Stimulated activated naive CD4-positive, alpha-beta T cell treated with Interleukin-2 at 50 U/mL for 16 hours (primary cell): ENCODE data around the gene TNS1.

Experiments used
- DNase-seq: peaks from one replicate; lab custom pipeline; 2025; lab: John Stamatoyannopoulos, UW

TNS1 gene

DNA sequence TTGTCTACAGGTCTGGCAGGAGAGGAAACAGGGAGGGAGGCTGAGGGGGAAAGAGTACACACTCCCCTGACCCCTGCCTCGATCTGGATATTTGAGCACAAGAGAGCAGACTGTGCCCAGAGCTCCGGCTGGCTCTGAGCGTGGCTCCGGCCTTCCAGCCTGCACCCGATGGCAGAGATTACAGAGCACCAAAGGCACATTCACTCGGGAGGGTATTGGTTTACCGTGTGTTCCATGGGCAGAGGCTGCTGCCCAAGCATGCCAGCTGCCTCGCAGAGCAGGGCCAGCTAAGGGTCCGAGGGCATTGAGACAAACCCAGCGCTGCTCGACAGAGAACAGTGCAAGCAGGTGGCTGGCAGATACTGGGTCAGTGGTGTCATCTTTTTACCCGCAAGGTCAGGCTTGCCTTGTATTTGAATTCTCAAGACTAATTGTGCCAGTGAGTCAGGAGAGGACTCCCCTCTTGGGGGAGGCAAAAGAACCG, 132.2 kb downstream of the TNS1 start:
- DNase-seq = no peak

DNA sequence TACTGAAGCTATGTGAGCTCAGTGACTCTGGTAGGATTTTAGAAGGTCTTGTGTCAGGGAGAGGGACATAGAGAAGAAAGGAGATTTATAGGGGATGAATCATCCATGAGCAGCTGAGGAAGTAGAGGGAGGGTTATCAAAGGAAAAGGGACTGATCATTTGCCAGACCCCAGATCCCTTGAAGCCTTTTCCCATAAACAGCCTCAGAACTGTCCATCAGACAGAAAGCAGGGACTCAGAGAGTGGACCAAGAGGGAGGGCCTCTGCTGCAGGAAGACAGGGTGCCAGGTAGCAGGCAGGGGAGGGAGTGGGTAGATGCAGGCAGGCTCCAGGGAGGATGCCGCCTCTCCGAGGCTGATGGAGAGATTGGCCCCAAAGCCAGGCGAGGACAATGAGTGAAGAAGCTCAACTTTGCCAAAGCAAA, 133.9 kb downstream of the TNS1 start:
- no peak for DNase-seq

DNA sequence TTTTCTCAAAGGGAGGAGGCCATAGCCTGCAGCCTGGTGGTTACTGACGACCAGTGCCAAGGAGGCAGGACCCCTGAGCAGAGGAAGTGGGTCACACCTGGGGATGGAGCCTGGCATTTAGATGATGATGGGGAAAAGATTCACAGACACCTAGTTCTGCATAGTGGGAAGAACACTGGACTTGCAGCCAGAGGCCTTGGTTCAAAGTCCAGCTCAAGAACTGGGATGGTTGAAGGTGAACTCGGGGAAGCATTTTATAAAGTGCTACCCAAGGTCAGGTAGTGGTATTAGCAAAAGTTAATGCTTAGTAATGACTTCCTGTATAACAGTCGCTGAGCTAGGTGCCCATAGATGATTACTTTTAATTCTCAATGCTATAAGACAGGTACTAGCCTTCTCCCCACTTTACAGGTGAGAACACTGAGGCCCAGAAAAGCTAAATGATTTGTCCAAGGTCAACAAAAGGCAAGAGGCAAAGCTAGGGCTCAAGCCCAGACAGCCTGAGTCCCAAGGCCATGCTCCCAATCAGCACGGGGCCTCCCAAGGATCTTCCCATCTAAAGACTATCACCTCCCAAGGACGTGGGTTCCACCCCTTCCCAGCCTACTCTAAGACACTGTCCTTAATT, 134.4 kb downstream of the TNS1 start:
- DNase-seq = no peak

DNA sequence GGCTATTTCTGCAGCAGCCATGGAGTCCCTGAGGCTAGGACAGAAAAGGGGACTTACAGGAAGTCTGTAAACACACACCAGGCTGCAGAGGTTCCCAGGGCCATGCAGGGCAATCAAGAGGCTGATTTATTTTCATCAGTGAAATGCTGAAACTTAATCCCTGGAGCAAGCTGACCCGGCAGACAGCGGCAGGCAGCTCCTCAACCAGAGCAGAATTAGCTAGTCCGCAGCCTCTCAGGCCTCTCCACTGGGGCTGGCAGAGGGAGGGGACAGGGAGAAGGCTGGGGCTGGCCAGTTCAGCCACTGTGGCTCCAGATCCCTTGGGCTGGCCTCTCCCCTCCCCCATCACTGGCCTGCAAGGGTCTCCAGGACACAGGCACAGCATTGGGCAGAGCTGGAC, 136.3 kb downstream of the TNS1 start:
- no peak for DNase-seq

DNA sequence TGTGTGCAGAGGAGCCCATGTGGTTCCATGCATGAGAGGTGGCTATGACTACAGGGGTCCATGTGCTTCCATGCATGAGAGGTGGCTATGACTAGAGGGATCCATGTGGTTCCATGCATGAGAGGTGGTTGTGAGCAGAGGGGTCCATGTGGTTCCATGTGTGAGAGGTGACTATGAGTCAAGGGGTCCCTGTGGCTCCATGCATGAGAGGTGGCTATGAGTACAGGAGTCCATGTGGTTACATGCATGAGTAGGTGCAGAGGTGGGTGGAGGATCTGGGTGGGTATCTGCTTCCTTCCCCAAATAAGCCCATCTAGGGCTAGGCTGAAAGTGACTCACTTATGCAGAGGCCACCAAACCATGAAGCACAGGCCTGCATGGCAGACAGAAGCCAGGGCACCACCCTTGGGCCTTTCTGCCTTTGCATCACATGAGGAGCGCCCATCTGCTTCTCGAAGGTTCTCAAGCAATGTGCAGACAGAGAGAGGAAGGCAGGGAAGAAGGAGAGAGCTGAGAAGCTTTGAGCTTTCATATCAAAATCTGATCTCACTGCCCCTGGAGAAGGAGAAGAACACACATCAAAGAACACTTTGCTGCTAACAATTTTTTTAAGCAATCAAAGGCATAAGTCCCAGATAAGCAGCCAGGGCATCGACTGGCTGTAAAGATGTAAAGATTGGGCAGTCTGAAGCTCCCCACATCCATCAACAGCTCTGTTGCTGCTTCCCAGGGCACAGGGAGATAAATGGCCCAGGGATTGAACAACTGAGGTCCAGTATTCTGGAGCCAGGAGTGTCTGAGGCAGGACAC, 137.6 kb downstream of the TNS1 start:
- no peak for DNase-seq

DNA sequence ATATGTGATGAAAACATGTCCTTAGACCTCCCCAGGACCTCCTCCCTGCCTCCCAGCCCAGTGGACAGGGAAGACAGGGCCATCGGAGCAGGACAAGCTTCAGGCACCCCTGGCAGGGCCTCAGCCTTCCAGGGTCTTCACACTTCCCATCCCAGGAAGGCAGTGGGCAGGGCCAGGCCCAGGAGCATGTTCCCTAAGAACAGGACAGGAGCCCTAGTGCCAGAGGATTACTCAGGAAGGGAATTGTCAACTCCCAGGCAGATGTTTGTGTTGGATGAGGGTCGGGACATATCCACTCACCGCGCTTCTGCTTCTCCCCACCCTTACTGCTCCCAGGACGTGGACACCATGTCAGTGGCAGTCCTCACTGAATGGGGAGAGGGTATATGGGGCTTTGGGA, 138.9 kb downstream of the TNS1 start:
- DNase-seq = no peak

DNA sequence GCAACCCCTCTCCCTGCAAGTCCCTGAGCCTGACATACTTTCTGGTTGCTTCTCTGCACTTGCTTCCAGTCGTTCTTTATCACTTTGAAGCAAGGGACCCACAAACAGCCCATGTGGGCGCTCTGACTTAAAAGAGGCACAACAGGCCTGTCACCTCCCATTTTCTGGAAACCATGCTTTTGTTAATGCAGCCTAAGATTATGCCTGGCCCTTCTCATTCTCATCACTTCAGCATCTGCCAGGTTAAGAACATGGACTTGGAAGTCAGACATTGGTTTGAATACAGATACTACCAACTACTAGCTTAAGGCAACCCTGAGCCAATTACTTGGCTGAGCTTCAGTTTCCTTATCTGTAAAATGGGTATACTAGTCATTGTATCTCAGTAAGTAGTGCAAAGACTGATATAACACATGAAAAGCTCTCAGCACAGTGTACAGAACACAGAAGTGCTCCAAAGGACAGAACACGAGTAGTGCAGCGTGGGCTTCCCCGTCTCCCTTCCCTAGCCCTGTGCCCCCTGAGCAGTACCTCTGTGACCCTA, 141.4 kb downstream of the TNS1 start:
- no peak for DNase-seq

DNA sequence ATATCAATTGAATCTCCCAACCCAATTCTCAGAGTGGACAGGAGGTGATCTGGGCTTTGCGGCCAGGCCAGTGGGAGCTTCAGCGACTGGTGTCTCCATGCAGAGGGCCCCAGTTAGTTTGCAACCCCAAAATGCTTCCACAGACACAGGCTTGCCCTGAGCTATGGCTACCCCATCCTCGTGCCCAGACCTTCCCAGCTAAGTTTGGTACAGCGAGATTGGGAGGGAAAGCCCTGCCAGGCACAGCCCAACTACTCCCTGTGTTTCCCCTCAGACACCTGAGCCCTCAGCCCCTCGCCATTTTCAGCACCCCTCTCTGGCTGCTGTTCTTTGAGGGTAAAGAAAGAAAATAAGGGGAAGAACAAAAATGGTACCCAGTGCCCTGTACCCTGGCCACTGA, 142.9 kb downstream of the TNS1 start:
- DNase-seq = no peak

DNA sequence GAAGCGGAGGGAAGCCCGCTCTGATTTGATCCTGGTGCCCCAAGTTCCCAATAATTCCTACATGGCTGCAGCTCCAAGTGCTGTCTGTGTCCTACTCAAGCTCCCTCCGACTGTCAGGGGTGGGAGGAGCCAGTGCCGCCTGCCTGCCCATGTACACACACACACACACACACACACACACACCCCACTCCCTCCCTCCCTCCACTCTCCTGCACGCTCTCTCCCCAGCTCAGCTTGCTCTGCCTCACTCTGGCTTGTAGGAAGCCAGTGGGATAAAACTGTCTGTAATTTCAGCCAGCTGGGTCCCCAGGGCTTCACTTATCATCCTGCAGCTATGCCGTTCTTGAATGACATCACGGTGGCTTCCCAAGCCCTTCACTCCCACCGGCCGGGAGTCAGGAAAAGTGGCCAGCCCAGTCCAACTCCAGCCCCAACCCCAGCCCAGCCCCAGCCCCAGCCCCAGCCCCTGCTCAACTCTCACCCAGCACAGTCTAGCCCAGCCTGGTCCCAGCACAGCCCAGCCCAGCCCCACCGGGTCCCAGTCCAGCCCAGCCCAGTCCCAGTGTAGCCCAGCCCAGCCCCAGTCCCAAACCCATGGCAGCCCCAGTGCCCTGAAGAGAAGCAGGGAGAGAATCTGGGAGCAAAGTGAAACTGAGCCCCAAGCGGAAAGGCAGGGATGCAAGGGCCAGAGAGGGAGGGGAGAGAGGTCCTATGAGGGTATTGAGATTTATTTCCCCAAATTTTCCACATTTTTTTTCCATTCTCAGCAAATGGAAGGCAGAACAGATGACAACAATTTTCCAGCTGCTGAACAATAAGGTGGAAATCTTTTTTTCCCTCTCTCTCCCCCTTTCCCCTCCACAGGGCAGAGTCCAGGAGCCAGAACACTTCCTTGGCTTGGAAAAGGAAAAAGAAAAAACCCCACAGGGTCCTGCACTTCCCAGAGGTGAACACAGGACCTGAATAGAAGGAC, 144.0 kb downstream of the TNS1 start:
- no peak for DNase-seq

DNA sequence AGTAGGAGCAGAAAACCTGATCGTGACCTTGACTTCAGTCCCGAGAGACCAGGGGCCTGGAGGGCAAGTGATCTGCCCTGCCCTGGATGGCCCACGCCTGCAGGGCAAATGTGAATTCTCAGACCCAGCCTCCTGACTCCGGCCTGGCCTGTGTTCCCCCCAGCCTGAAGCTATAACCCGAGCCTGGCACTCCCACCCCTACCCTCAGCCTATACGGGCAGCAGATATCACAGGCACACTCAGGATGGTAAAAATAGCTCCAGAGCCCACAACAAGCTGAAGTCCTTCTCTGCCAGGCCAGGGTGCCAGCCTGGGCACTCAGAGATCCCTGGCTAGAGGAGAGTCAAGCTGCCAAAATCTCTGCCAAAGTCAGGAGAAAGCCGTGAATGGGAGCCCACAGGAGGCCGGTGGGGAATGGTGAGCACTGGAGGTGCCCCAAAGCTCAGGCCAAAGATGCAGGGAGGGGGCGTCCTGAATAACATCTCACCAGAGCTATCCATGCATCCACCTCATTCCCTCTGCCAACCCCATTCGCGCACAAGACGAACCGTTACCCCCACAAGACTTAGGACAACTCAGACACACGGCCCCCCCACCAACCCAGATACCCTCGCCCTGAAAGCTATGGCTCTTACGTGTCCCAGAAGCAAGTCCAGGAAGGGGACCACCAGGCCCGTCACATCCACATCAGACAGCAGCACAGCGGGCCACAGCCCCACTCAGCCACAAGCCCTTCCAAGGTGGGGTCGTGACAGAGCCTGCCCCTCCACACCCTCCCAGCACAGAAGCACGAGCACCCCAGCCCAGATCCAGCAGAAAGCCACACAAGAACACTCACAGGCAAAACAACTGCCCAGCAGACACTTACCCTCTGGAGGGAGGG, 144.9 kb downstream of the TNS1 start:
- no peak for DNase-seq

DNA sequence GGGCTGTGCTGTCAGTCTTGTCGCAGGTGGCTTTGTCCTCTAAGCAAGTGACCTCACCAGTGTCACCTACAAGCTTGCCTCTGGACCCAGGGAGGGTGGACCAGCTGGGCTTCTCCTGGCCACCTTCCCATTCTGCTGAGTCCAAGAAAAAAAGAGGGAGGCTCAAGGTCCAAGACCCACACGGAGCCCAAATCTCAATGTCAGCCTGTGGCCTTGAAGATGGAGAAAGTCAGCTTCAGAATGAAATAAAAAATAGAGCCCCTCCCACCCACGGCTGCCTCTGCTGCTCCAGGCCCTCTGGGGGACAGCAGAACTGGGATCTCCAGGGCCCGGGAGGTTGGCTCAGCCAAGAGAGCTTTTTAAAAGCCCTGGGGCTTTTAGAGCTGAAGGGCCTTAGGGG, 145.9 kb downstream of the TNS1 start:
- DNase-seq = no peak

DNA sequence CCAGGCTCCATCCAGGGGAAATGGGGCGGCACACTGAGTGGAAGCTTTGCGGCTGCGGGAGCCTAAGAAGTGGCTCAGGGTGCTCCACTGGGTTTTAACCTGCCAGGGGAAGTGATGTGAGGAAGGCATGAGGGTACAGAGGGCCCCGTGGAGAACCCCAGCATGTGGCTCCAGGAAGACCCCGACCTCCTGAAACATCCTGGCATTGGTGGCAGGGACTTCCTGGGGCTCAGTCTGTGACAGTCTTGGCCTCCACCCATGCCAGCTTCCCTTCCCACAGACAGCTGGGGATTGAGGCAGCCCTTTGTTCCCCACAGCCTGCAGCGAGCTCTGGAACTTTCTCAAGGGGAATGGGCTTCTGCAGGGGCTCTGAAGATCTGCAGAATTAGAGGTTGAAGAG, 146.6 kb downstream of the TNS1 start:
- DNase-seq = no peak

DNA sequence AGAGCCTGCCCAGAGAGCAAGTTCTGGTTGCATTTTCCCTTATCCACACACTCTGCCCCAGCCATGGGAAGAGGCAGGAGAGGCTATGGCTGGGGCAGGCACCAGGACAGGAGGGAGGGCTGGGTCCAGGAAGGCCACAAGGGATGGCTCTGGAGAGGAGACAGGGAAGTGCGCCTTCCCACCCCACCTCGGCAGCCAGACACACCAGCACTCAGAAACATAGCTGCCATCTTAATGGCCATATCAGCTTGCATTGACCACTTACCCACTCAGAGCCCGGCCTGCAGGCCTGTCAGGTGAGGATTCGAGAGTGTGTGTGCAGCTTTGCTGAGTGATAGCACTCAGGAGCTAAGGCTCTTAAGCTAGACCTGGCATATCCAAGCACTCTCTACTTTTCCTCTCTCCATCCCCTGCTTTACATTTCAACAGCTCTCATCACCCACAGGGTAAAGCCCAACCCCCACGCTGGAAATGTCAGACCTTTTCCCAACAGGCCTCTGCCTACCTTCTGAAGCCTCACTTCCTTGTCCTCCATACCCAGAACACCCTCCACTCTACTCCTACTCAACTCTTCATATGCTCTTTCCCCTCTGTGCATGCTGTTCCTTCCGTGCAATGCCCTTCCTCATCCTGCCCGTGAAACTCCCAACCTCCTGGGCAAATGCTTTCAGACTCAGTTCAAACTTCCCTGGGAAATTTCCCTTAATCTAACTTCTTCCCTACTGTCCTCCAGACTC, 147.9 kb downstream of the TNS1 start:
- DNase-seq = no peak

DNA sequence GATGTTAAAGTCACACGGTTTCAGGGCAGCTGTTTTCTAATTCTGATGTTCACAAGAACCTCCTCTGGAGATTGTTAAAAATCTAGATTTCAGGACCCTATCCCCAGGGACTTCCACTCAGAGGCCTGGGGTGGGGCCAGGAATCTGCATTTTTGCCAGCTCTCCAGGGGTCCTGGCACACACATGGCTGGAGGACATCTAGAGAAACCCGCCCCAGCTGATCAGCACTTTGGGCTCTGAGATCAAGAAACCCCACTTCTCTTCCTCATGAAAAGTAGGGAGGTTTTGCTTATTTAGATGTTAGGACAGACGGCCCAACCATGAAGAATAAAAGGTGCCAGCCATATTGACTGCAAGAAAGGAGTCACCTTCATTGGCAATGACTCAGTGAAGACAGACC, 148.8 kb downstream of the TNS1 start:
- DNase-seq = no peak

DNA sequence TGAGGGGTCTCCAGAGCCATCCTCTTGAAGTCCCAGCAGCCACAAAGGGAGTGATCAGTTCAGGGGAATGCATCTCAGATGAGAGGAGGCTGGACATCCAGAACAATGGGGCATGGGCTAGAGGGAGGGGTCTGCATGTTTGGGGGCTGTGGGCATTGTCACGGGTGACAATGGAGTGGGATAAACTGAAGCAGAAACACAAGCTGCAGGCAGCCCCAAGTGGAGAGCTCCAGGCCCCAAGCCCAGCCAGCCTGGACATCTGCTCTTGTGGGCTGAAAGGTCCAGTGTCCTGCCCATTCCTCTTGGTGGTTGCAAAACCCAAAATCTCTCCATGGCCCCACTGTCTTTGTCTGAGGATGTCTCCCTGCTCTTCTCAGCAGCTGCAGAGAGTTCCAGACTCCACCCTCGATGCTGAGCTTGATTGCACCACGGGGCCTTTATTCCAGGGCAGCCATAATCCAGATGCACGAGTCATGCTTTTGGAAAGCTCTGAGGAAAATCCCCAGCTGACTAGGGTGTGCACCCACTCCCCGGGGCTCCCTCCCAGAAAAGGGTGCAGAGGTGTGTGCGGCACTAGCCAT, 149.4 kb downstream of the TNS1 start:
- no peak for DNase-seq

DNA sequence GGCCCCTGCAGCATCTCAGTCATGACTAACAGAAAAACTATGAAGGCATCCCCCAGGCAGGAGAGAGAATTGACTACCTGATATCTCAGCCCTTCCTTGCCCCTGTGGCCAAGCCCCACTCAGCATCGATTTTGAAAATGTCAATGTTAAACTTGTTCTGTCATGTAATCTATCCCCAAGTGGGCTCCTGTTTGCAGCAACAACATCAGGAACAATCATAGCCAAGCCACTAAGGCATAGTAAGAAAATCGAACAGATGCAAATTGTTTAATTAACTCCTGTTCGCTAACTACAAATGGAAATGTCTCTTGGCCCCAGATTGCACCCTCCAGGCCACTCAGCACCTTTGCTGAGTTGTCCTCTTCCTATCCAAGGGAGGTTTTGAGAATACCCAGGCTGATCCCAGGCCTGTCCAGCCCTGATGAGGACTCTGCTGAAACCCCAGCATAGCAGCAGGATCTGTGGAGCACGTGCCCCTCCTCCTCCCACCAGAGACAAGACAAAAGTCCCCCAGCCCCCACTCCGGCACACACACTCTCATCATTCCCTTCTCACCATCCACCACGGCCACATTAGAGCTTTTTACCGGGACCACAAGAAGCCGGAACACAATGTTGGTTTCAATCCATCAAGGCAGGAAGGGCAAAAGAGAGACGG, 150.1 kb downstream of the TNS1 start:
- DNase-seq = no peak

DNA sequence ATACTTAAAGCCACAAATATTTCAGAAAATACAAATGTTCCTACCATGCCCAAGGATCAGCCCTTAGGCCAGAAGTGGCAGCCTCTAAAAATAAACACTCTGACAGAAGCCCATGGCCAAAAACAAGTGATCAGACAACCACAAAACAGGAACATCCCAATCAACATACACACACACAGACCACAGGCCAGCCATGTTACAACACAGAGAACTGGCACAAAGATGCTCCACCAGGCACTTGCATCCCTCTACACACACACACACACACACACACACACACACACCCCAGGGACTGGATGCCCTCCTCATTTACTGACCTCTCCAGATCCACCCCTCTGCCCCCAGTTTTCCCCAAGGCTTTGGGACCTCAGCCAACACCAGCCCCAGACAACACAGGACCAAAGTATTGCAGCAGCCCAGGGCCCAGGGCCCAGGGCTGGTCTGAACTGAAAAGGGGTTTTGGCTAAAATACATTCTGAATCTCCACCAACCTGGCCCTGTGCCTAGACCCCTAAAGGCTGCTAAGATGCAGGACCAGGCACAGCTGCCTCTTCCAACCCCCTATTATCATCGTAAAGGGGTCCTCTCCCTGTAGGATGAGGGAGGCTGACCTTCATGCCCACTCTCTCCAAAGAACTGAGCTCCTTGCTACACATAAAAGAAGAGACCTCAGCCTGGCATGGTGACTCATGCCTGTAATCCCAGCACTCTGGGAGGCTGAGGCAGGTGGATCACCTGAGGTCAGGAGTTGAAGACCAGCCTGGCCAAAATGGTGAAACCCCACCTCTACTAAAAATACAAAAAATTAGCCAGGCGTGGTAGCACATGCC, 151.4 kb downstream of the TNS1 start:
- no peak for DNase-seq

DNA sequence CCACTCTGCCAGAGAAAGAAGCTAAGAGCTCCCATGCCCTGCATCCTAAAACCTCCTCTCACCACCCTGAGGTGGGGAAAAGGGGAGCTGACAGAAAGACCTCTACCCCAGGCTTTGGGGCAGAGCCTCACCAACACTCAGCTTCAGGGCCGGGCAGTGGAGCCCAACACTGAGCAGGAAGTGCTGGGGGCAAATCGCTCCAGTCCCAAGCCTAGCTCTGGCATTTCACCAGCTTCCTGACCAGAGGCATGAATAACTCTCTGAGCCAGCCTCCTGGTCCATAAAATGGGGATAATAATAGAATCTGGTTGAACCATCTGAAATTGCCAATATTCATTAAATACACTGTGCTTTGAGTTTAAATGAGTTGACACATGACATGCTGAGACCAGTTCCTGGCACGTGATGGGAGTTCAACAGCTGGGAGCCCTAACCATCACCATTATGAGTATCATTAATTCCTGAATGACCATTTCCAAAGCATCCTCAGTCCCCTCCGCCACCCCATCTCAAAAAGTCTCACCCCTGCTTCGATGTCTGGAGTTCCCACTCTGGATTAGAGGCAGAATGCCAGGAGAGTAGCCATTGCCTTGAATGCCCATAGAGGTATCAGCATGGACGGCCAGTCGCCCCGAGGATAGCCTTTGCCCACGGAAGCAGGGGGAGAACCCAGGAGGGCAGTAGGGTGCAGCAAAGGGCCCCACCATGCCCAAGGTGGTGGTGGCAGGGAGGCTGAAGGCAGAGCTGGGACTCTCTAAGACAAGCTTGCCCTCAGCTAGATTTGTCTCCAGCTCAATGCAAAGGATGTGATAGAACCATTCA, 153.4 kb downstream of the TNS1 start:
- DNase-seq = no peak
